Measurements from ENCODE around the gene GRAP. TPM values are rescaled to one million over a fixed set of nuclear protein-coding genes. Genes with fewer than 3 reads are reported as not detected.

Gene GRAP
- total RNA-seq, 1 experiment from 2014 or later = 0.55 TPM

DNA sequence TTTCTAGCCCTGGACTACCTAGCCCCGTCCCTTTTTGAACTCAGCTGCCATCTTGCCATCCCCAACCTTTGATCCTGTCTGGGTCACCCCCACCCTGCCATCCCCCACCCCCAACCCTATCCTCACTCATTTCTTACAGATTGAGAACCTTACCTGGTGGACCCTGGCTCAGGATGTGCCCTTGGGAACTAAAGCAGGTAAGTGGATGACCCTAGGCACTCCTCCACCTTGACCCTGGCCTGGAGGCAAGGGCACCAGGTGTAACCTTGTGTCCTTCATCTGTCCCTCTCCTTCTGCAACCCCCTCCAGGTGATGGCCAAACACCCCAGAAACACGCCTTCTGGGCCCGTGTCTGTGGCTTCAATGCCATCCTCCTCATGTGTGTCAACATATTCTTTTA lies 26.7 kb downstream of the GRAP start:
- H3K4me3 Mint-ChIP-seq = peak overlapping the region in 1 of 2 experiments; percentile 25; a peak in 1 of 5 replicates

More for the DNA sequence above, 26.7 kb downstream of the GRAP start:
- Histone ChIP-seq H3K4me2 (ENCODE audit: insufficient read depth, insufficient read length, low read length) (no peak overlapping the region), H3K9me3 (ENCODE audit: control insufficient read depth, low read depth, low read length) (no peaks in the 10 kb centered on the region), H2BK5ac (ENCODE audit: insufficient read length, low read length) (no peak overlapping the region), H2BK15ac (ENCODE audit: low read depth, low read length) (no peak overlapping the region), H2AFZ (ENCODE audit: low read length) (no peak overlapping the region), H4K20me1 (ENCODE audit: control insufficient read depth, insufficient read depth, insufficient read length) (no peaks in the 10 kb centered on the region), H3K79me1 (ENCODE audit: insufficient read depth, low read depth, low read length, poor library complexity, severe bottlenecking) (no peaks in the 10 kb centered on the region), H3T11ph (ENCODE audit: low read length) (no peak overlapping the region), H4K8ac (replicated peaks; ENCODE audit: insufficient read length, low read depth, low read length) (no peak overlapping the region), H4K5ac (ENCODE audit: insufficient read length, low read depth, low read length) (no peak overlapping the region), H3K79me2 (ENCODE audit: insufficient read depth, low read length) (no peaks in the 10 kb centered on the region), H3K4ac (ENCODE audit: low read depth, low read length) (no peak overlapping the region), H3K23ac (ENCODE audit: insufficient read length, low read depth, low read length) (no peak overlapping the region), H3K56ac (ENCODE audit: insufficient read length, low read depth, low read length) (no peak overlapping the region), H4K91ac (ENCODE audit: insufficient read length, low read depth, low read length) (no peak overlapping the region), H3K9ac (ENCODE audit: extremely low read depth, insufficient read length, low read length) (no peak overlapping the region), H3K4me1 (ENCODE audit: insufficient read depth, low read length) (no peaks in the 10 kb centered on the region), H3K27me3 (ENCODE audit: insufficient read depth, low read length) (no peaks in the 10 kb centered on the region; the same call in 1 of the 2 replicates), H2AK5ac (ENCODE audit: insufficient read length, low read length) (no peak overlapping the region), H2BK12ac (ENCODE audit: insufficient read length, low read depth, low read length) (no peak overlapping the region), H3K18ac (ENCODE audit: insufficient read length, low read depth, low read length) (no peak overlapping the region), H2BK20ac (ENCODE audit: low read depth, low read length, poor library complexity, severe bottlenecking) (no peak overlapping the region), H3K23me2 (ENCODE audit: insufficient read length, low read depth, low read length, poor library complexity, severe bottlenecking) (no peaks in the 10 kb centered on the region), H3K27ac (ENCODE audit: insufficient read length, low read depth, low read length) (no peak overlapping the region), H2BK120ac (ENCODE audit: low read depth, low read length, poor library complexity, severe bottlenecking) (no peak overlapping the region), H3K14ac (ENCODE audit: insufficient read depth, low read length) (no peak overlapping the region)
- H3K9me3 Mint-ChIP-seq = no peaks in the 10 kb centered on the region
- H3K36me3 Mint-ChIP-seq (ENCODE audit: insufficient read depth in 1 of 3, low read depth in 3 of 3) = no peaks in the 10 kb centered on the region; a peak in 1 of 7 replicates
- peaks cover 7% of the 10 kb centered on the region for H3K27me3 Mint-ChIP-seq (ENCODE audit: low read depth)
- WGBS (ENCODE audit: extremely low coverage, insufficient read length, low lambda C conversion rate) = no CpG with 5 or more reads among the region's 3 CpGs
- peaks cover 6 to 22% of the 10 kb centered on the region in 2 experiments for H3K4me1 Mint-ChIP-seq
- TF ChIP-seq, protein P1, sequence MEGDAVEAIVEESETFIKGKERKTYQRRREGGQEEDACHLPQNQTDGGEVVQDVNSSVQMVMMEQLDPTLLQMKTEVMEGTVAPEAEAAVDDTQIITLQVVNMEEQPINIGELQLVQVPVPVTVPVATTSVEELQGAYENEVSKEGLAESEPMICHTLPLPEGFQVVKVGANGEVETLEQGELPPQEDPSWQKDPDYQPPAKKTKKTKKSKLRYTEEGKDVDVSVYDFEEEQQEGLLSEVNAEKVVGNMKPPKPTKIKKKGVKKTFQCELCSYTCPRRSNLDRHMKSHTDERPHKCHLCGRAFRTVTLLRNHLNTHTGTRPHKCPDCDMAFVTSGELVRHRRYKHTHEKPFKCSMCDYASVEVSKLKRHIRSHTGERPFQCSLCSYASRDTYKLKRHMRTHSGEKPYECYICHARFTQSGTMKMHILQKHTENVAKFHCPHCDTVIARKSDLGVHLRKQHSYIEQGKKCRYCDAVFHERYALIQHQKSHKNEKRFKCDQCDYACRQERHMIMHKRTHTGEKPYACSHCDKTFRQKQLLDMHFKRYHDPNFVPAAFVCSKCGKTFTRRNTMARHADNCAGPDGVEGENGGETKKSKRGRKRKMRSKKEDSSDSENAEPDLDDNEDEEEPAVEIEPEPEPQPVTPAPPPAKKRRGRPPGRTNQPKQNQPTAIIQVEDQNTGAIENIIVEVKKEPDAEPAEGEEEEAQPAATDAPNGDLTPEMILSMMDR (conservative IDR thresholded peaks at IDR 0.05) = no peak
- H3K27ac Mint-ChIP-seq = peak overlapping the region in 1 of 3 experiments; percentile 72; a peak in 1 of 7 replicates
- DNase-seq = no peak

Measured in H9 (cell line).